Stimulated activated CD8-positive, alpha-beta memory T cell treated with anti-CD3 and anti-CD28 coated beads, Interleukin-2, amount 100 ng/mL, for 48 hours (primary cell): ENCODE results near the gene NKD1.

Experiments used
- DNase-seq, 2 donors: peaks; one replicate each; pipeline ENCODE4 v3.0.0-alpha.2; 2020; ENCODE audit warnings: low read depth in 2 of 2

The NKD1 gene

GRCh38 chr16:50537533-50538290 lies 10.5 kb upstream of the NKD1 start:
- no peak for DNase-seq

DNA sequence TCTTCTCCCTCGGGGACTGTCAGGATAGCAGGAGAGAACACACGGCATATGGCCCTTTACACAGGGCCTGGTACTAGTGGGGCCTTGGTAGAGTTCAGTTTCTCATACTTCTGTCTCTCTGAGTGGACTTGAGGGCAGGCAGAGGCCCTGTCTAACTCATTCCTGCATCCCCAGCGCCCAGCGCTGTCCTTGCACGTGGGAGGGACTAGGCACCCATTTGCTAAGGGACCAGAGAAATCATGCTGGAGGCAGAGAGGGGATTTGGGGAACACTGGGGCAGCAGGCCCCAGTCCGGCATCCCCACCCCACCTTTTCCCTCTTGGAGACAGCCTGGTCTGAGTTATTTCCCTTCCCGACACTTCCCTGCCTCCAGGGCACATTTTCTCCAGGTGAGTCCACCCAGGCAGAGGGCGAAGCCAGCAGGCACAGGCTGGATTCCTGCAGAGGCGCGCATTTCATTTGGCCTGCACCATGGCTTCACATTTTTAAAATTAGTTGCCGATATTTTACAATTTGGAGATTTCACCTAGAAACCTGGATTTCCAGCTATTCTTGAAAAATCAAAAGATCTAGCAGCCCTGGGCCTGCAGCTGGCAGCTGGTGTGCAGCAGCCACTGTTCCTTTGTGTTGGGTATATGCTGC lies 9.7 kb upstream of the NKD1 start:
- no peak for DNase-seq

DNA sequence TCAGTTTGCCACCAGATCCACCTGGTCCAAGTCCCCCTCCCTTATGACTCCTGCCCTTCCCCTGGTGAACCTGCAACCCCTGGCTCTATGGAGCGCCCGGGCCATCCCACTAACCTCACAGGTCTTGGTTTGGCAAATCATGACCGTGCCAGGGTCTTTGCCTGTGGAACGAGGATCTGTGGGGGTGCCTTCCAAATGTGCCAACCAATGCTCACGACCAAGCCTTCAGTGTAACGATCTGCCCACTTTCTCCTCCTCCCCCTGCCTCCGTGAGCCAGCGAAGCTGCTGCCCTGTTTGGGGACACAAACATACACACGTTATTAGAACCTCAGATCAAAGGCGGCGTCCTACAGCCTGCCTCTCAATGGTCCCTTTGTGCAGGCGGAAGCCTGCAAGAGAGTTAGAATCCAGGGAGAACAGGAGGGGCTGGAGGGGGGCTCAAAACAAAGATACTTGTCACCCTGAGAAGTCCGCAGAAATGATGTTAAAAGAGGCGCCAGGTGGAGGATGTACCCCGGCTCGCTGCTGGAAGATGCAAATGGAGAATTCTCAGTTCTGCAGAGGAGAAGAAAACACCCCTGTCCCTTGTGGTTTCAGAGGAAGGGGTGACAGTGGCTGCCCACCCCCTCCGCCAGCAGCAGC lies 9.0 kb upstream of the NKD1 start:
- DNase-seq = no peak

DNA sequence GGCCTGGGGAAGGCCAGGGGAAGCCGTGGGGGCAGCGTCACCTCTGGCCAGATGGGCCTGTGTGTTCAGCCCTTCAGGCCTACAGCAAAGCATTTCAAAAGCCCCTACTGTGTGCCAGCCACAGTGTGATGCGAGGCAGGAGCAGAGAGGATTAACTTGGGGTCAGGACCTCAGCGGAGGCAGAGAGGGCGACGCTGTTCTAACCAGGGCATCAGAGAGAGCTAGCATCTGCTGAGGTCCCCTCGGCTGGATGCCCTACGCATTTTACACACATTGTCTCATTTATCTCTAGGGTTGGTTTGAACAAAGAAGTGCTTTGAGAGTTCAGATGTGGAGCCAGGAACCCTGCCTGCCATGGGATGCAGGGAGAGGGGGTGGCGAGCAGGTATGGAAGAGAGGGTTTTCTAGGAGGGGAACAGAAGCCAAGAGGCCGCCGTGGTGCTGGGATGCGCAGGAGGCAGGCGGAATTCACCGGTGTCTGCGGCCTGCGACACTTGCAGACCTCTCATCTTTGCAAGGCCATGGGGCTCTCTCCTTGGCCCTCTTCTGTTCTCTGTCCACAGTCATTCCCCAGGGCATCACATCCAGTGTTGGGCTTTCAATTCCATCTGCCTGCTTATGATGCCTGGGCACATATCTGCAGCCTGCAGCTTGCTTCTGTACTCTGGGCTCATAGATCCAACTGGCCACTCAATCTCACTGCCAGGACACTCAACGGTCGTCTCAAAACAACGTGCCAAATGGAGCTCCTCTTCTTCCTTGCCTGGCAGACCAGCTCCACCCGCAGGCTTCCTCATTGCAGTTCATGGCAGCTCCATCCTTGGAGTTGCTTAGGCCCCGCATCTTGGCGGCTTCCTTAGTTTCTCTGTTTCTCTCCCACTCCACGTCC lies 8.1 kb upstream of the NKD1 start:
- DNase-seq = no peak

DNA sequence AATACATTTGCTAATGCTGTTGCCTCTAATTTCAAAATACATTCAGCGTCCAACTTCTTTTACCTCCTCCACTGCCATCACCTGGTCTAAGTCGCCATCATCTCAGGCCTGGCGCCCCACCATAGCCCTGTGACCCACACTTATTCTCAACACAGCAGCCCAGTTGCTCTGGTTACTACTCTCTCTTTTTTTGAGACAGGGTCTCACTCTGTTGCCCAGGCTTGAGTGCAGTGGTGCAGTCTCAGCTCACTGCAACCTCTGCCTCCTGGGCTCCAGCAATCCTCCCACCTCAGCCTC lies 7.5 kb upstream of the NKD1 start:
- no peak for DNase-seq

DNA sequence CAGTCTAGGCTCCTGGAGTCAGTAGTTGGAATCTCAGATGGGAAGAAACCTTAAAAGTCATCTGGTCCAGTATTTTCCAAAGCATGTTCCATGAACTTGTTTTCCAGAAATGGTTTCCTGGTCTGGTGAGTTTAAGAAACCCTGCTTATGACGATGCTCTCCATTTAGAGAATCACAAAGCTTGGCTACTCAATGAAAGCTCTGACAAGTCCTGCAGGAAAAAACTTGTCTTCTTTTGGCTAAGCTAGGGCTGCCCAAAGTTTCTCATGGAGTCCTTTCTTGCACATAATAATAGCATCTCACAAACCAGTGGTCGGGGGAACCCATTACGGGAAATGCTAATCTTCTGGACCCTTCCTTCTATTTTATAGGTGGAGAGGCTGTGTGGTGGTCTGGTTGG lies 5.5 kb upstream of the NKD1 start:
- DNase-seq = no peak

- DNase-seq = no peak
Measured at GRCh38 chr16:50546125-50546524, 2.1 kb upstream of the NKD1 start.

- DNase-seq = peak; percentile 44 to 49
Measured at GRCh38 chr16:50547340-50548124, 664 bp upstream of the NKD1 start.

- no peak for DNase-seq
Measured at GRCh38 chr16:50548909-50549560, 839 bp downstream of the NKD1 start.

DNA sequence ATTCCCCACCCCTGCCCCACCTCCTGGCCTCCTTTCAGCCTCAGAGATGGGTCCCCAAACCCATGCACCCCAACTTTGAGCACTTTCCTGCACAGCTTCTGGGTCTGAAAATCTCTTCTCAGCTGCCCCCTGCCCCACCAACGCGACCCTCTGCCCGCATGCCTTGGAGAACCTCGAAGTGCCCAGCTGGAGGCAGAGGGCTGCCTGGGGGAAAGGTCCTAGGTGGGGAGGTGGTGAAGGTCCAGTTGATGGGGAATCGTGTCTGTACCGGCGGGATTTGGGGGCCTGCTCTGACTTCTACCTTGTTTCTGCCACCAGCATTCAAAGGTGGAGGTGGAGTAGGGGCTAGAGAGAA lies 1.3 kb downstream of the NKD1 start:
- DNase-seq = no peak

DNA sequence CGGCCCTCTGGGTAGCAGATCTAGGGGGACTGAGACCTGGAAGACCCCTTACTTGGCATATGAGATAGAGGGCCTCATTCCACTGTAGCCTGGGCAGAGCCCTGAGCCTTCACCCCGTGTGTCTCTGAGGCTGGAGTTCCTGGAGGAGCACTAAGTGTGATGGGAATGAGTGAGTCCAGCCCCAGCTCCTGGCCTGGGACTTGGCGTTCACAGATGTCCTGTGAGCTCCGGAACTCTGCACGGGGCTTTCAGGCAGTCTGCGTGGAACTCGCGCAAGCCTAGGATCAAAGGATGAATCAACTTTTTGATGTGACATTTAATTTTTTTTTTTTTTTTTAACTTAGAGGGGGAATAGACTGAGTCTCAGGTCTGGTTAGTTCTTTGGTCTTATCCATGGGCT lies 1.8 kb downstream of the NKD1 start:
- DNase-seq = no peak

GRCh38 chr16:50550866-50551641 lies 2.9 kb downstream of the NKD1 start:
- DNase-seq = no peak

GRCh38 chr16:50552476-50553101 lies 4.4 kb downstream of the NKD1 start:
- DNase-seq = no peak

GRCh38 chr16:50553182-50553710 lies 5.0 kb downstream of the NKD1 start:
- no peak for DNase-seq

DNA sequence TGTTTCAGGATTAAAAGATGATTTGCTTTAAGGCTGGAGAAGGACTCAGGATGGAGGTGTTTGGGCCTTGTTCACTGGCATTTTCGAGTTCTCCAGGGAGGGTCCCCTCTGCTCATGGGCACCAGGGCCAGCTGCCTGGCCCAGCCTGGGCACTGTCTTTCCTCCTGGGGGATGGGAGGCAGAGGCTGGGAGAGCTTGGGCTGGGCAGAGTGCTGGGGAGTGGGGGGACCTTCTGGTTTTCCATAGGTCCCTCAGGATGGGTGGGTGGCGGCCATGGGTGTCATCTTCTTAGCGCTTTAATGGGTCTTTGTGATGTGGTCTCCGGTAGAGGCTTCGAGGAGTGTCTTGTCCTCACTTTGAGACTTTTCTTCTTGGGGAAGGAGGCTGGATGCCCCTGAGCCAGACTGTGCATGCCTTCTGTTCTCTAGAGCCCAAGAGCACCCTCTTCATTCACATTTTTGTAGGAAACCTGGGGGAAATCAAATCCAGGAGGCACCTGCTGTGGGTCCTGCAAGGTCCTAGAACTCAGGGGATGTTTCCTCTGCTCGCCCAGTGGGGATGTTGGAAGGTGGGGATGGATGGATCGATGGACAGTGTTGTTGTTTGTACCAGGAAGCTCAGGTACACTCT lies 5.7 kb downstream of the NKD1 start:
- DNase-seq = no peak

DNA sequence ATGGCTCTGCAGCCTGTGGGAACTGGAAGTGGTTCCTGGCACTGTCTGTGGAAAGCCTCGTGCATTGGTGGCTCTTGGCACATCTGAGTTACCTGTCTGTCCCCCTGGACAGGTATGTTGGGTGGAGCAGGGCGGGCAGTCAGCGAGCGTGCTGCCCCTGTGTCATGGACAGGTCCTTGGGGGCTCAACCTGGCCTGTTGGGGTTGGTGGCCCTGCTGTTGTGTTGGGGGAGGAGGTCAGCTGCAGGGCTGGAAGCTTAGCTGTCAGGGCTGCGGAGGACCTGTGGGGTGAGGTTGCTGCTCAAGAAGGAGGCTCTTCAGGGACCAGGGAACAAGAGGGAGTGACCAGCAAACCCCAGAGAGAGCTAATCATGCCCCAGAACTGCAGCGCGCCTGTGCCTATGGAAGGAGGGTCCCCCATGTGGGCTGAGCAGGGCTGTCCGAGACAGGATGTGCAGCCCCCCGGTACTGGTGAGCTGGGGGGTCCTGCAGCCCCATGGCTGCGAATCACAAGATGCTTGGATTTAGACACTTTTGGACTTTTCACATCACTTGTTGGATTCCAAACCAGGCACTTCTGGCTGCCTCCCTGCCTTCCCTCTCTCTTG lies 7.2 kb downstream of the NKD1 start:
- DNase-seq = no peak

DNA sequence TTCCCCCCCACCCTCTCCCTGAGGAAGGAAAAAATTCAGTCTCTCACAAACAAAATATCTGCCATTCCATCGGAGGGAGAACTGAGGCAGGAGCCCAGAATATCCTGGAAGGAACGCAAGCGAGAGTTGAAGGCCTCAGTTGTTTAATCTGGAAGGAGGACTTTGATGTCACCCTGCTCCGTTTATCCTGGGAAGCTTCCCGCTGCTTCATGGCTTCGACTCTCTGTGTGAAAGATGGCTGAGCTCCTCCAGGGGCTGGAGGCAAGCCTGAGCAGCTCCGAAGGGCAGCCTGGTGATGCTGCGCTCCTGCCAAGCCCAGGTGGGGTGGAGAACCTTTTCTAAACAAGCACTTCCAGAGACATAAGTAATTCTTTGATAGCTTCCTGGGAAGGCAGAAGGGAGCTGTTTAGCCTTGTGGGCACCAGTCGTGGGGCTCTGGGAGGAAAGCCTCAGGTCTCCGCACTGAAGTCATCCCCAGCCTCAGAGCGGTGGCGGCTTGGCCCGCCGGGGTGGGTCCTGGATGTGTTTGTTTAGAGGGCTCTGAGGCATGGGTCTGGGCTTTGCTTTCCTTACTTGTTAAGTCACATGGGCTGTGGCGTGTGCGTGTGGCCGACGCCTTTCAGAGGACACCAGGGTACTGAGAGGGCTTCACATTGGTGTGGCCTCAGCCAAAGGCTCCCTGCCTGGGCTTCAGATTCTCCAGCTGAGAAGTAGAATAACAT lies 7.9 kb downstream of the NKD1 start:
- no peak for DNase-seq

- no peak for DNase-seq
Measured at GRCh38 chr16:50557046-50557445, 8.8 kb downstream of the NKD1 start.
